Measurements from ENCODE around the gene SERPINA1.

SERPINA1 gene

GRCh38 chr14:94392510-94392935, 4.1 kb upstream of the SERPINA1 start:
- Histone ChIP-seq H2AFZ (ENCODE audit: low read depth) (no peak overlapping the region), H3K4me3 (IDR thresholded peaks at IDR 0.05; ENCODE audit: insufficient read depth, low read depth, low read length) (no peak overlapping the region), H3K4me1 (ENCODE audit: low read depth, poor library complexity, severe bottlenecking) (no peaks in the 10 kb centered on the region), H3K27me3 (ENCODE audit: insufficient read depth, low read depth) (no peaks in the 10 kb centered on the region), H3K79me2 (ENCODE audit: insufficient read depth, low read depth) (no peaks in the 10 kb centered on the region), H3K9ac (no peak overlapping the region), H4K20me1 (ENCODE audit: insufficient read depth) (no peaks in the 10 kb centered on the region), H3K4me2 (no peak overlapping the region), H3K36me3 (ENCODE audit: insufficient read depth) (no peaks in the 10 kb centered on the region), H3K27ac (no peak overlapping the region)
- TF ChIP-seq, protein P1, sequence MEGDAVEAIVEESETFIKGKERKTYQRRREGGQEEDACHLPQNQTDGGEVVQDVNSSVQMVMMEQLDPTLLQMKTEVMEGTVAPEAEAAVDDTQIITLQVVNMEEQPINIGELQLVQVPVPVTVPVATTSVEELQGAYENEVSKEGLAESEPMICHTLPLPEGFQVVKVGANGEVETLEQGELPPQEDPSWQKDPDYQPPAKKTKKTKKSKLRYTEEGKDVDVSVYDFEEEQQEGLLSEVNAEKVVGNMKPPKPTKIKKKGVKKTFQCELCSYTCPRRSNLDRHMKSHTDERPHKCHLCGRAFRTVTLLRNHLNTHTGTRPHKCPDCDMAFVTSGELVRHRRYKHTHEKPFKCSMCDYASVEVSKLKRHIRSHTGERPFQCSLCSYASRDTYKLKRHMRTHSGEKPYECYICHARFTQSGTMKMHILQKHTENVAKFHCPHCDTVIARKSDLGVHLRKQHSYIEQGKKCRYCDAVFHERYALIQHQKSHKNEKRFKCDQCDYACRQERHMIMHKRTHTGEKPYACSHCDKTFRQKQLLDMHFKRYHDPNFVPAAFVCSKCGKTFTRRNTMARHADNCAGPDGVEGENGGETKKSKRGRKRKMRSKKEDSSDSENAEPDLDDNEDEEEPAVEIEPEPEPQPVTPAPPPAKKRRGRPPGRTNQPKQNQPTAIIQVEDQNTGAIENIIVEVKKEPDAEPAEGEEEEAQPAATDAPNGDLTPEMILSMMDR (conservative IDR thresholded peaks at IDR 0.05; ENCODE audit: low read depth, low read length): no peak

DNA sequence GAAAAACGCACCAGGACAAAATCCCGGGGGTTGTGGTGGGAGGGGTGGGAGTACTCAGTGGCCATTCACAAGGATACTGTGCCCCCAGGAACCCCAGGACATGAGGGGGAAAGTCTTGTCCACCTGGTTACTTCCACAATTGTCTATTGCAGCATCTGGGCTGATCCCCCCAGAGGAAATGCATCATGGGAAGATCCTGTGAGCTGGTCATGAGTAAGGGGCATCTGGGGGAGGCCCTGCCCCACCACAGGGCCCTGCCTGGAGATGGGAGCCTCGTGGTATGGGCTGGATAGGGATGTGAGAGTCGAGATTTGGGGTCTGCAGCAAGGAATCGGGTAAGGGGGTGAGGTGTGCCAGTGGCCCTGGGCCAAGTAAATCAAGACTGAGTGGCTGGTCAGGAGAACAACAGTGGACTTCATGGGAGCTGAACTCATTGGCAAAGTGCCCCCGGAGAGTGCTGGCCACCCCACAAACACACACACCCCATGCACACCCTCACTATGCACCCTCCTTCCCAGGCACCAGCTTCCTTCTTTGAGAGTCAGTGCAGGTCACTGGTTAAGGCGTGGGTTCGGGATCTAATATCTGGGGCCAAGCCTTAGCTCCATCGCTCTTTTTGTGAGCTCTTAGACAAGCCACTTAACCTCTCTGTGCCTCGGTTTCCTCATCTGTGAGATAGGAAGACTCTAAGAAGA, 3.0 kb upstream of the SERPINA1 start:
- H3K79me2 ChIP-seq (ENCODE audit: insufficient read depth, low read depth): no peaks in the 10 kb centered on the region
- H3K27ac ChIP-seq: no peak overlapping the region
- no peak overlapping the region for H2AFZ ChIP-seq (ENCODE audit: low read depth)
- no peaks in the 10 kb centered on the region for H4K20me1 ChIP-seq (ENCODE audit: insufficient read depth)
- no peaks in the 10 kb centered on the region for H3K4me1 ChIP-seq (ENCODE audit: low read depth, poor library complexity, severe bottlenecking)
- H3K9ac ChIP-seq: no peak overlapping the region
- TF ChIP-seq, protein P1 (conservative IDR thresholded peaks at IDR 0.05; ENCODE audit: low read depth, low read length): no peak
- H3K4me3 ChIP-seq (IDR thresholded peaks at IDR 0.05; ENCODE audit: insufficient read depth, low read depth, low read length): no peak overlapping the region
- no peaks in the 10 kb centered on the region for H3K27me3 ChIP-seq (ENCODE audit: insufficient read depth, low read depth)
- no peak overlapping the region for H3K4me2 ChIP-seq
- no peaks in the 10 kb centered on the region for H3K36me3 ChIP-seq (ENCODE audit: insufficient read depth)

- Histone ChIP-seq H2AFZ (ENCODE audit: low read depth) (no peak overlapping the region), H3K4me2 (no peak overlapping the region), H3K9ac (no peak overlapping the region), H3K79me2 (ENCODE audit: insufficient read depth, low read depth) (no peaks in the 10 kb centered on the region), H3K4me1 (ENCODE audit: low read depth, poor library complexity, severe bottlenecking) (no peaks in the 10 kb centered on the region), H3K27ac (no peak overlapping the region), H3K4me3 (IDR thresholded peaks at IDR 0.05; ENCODE audit: insufficient read depth, low read depth, low read length) (no peak overlapping the region), H3K36me3 (ENCODE audit: insufficient read depth) (no peaks in the 10 kb centered on the region), H4K20me1 (ENCODE audit: insufficient read depth) (no peaks in the 10 kb centered on the region), H3K27me3 (ENCODE audit: insufficient read depth, low read depth) (no peaks in the 10 kb centered on the region)
- TF ChIP-seq, protein P1 (conservative IDR thresholded peaks at IDR 0.05; ENCODE audit: low read depth, low read length): no peak
These were observed 2.1 kb upstream of the SERPINA1 start for GRCh38 chr14:94390372-94391086.

DNA sequence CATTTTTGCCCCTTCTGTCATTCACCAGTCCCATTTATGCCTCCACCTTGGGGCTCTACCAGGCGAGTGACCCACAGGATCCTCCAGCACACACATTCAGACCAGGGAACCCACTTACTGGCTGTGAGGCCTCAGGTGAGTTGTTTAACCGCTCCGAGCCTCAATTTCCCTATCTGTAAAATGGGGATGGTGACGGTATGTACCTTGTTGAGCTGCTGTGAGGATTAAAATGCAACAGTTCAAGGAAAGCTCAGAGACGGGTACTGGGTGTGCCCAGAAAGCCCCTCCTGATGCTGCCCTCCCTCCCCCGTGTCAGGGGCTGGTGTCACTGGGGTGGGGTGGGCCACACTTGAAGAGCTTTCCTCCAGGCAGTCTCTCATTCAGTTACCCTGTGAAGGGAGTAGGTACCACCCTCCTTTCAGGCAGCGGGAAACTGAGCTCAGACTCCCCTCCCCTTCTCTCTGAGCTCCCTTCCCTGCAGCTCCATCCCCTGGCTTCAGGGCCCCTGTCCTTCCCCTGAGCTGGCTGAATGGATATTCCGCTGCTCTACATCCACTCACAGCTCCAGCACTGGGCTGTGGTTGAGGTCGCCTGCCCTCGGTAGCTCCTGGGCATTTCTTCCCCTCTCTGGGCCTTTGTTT, 1.4 kb upstream of the SERPINA1 start:
- H3K79me2 ChIP-seq (ENCODE audit: insufficient read depth, low read depth): no peaks in the 10 kb centered on the region
- no peaks in the 10 kb centered on the region for H3K4me1 ChIP-seq (ENCODE audit: low read depth, poor library complexity, severe bottlenecking)
- H3K27ac ChIP-seq: no peak overlapping the region
- no peak overlapping the region for H3K4me2 ChIP-seq
- H3K27me3 ChIP-seq (ENCODE audit: insufficient read depth, low read depth): no peaks in the 10 kb centered on the region
- H3K4me3 ChIP-seq (IDR thresholded peaks at IDR 0.05; ENCODE audit: insufficient read depth, low read depth, low read length): no peak overlapping the region
- no peaks in the 10 kb centered on the region for H3K36me3 ChIP-seq (ENCODE audit: insufficient read depth)
- H4K20me1 ChIP-seq (ENCODE audit: insufficient read depth): no peaks in the 10 kb centered on the region
- H3K9ac ChIP-seq: no peak overlapping the region
- no peak overlapping the region for H2AFZ ChIP-seq (ENCODE audit: low read depth)
- TF ChIP-seq, protein P1 (conservative IDR thresholded peaks at IDR 0.05; ENCODE audit: low read depth, low read length): no peak
